ENCODE measurements around the gene SLC4A4.

DNA sequence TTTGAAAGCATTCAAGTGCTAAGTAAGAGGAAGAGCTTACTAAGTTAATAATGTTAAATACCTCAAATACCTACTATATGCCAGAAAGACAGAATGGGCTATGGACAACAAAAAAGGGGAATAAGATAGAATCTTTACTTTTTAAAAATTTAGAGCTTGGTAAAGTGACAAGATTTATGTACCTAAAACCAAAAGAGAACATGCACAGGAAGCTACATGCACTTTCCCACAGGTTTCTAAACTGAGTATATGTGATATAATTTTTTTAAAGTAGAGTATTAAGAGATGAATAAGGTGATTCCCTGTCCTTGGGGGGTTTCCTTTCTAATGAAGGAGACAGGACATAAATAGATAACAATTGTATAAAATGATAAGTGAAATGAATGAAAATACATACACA is 30.7 kb downstream of the SLC4A4 start:
- TF ChIP-seq, protein P1, sequence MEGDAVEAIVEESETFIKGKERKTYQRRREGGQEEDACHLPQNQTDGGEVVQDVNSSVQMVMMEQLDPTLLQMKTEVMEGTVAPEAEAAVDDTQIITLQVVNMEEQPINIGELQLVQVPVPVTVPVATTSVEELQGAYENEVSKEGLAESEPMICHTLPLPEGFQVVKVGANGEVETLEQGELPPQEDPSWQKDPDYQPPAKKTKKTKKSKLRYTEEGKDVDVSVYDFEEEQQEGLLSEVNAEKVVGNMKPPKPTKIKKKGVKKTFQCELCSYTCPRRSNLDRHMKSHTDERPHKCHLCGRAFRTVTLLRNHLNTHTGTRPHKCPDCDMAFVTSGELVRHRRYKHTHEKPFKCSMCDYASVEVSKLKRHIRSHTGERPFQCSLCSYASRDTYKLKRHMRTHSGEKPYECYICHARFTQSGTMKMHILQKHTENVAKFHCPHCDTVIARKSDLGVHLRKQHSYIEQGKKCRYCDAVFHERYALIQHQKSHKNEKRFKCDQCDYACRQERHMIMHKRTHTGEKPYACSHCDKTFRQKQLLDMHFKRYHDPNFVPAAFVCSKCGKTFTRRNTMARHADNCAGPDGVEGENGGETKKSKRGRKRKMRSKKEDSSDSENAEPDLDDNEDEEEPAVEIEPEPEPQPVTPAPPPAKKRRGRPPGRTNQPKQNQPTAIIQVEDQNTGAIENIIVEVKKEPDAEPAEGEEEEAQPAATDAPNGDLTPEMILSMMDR (IDR thresholded peaks at IDR 0.05 in 4 of 5, conservative IDR thresholded peaks at IDR 0.05 in 1 of 5), result no peak
- TF ChIP-seq POLR2A (IDR thresholded peaks at IDR 0.05), result no peak

All from gastrocnemius medialis (tissue), 4 donors.